Liver (tissue), 9 donors: ENCODE results near the gene CHD3. TPM values are rescaled to one million over a fixed set of nuclear protein-coding genes. Genes with fewer than 3 reads are reported as not detected.
A peak's percentile ranks its signal among the peaks of the same experiment; 100 is the strongest.

Source experiments
- DNase-seq: peaks from one replicate; pipeline ENCODE4 v3.0.0-alpha.2; 2017; ENCODE audit warnings: low spot score
- H3K27ac ChIP-seq, 2 donors: one replicate each; pipeline ENCODE4 v1.7.0; 2013; ENCODE audit warnings: inconsistent platforms in 2 of 2, low read length in 2 of 2, control low read depth in 1 of 2, low read depth in 1 of 2, mild to moderate bottlenecking in 1 of 2
- H3K27me3 ChIP-seq, 4 donors: one replicate each; pipeline versions ENCODE4 v1.6.1 to v1.7.0; 2013; ENCODE audit warnings: low read length in 3 of 4, inconsistent platforms in 1 of 4, mild to moderate bottlenecking in 1 of 4, moderate library complexity in 1 of 4; ENCODE audit not compliant: control insufficient read depth in 4 of 4, insufficient read depth in 4 of 4
- H3K36me3 ChIP-seq, 4 donors: one replicate each; pipeline versions ENCODE4 v1.6.1 to v1.7.0; 2013; ENCODE audit warnings: low read length in 3 of 4, mild to moderate bottlenecking in 3 of 4, low read depth in 1 of 4, moderate library complexity in 1 of 4; ENCODE audit not compliant: control insufficient read depth in 4 of 4, insufficient read depth in 3 of 4
- H3K4me1 ChIP-seq, 4 donors: one replicate each; pipeline versions ENCODE4 v1.6.1 to v1.7.0; 2013; ENCODE audit warnings: low read length in 3 of 4, mild to moderate bottlenecking in 3 of 4, moderate library complexity in 1 of 4; ENCODE audit not compliant: control insufficient read depth in 4 of 4, insufficient read depth in 4 of 4
- H3K4me3 ChIP-seq, 3 donors: one replicate each; pipeline versions ENCODE4 v1.6.1 to v1.7.0; 2013; ENCODE audit warnings: low read length in 3 of 3, control low read depth in 1 of 3, low read depth in 1 of 3, mild to moderate bottlenecking in 1 of 3
- H3K9ac ChIP-seq, 2 donors: one replicate each; pipeline ENCODE4 v1.7.0; 2013; ENCODE audit warnings: low read length in 2 of 2, mild to moderate bottlenecking in 2 of 2, moderate library complexity in 2 of 2, control low read depth in 1 of 2, low read depth in 1 of 2
- H3K9me3 ChIP-seq, 4 donors: one replicate each; pipeline versions ENCODE4 v1.6.1 to v1.7.0; 2013; ENCODE audit warnings: low read length in 3 of 4; ENCODE audit not compliant: control insufficient read depth in 4 of 4
- ATF3 ChIP-seq: IDR thresholded peaks from 2 replicates; pipeline ENCODE4 v1.6.1; 2016; ENCODE audit warnings: antibody characterized with exemption
- EGR1 ChIP-seq, 2 donors: IDR thresholded peaks; 2 replicates each; pipeline ENCODE4 v1.6.1; 2016 to 2018; ENCODE audit warnings: antibody characterized with exemption in 2 of 2, low read depth in 2 of 2
- FOXA1 ChIP-seq: IDR thresholded peaks from 2 replicates; pipeline ENCODE4 v1.6.1; 2016; ENCODE audit warnings: antibody characterized with exemption
- FOXA2 ChIP-seq: IDR thresholded peaks from 2 replicates; pipeline ENCODE4 v1.6.1; 2016; ENCODE audit warnings: antibody characterized with exemption
- GABPA ChIP-seq, 2 donors: IDR thresholded peaks in 1 of 2; conservative IDR thresholded peaks in 1 of 2; 2 replicates each; pipeline ENCODE4 v1.6.1; 2016; ENCODE audit warnings: antibody characterized with exemption in 2 of 2, mild to moderate bottlenecking in 1 of 2, moderate library complexity in 1 of 2
- HNF4A ChIP-seq, 2 donors: conservative IDR thresholded peaks; 2 replicates each; pipeline ENCODE4 v1.6.1; 2016; ENCODE audit warnings: antibody characterized with exemption in 2 of 2, mild to moderate bottlenecking in 2 of 2
- HNF4G ChIP-seq: IDR thresholded peaks from 2 replicates; pipeline ENCODE4 v1.6.1; 2016; ENCODE audit warnings: antibody characterized with exemption
- JUND ChIP-seq, 2 donors: IDR thresholded peaks; 2 replicates each; pipeline ENCODE4 v1.6.1; 2016; ENCODE audit warnings: antibody characterized with exemption in 2 of 2
- RAD21 ChIP-seq, 2 donors: IDR thresholded peaks; 2 replicates each; pipeline ENCODE4 v1.6.1; 2016; ENCODE audit warnings: antibody characterized with exemption in 2 of 2, mild to moderate bottlenecking in 2 of 2
- REST ChIP-seq: IDR thresholded peaks from 2 replicates; pipeline ENCODE4 v1.6.1; 2016; ENCODE audit warnings: antibody characterized with exemption, mild to moderate bottlenecking
- RXRA ChIP-seq, 2 donors: IDR thresholded peaks; 2 replicates each; pipeline ENCODE4 v1.6.1; 2017 to 2018; ENCODE audit warnings: antibody characterized with exemption in 2 of 2, mild to moderate bottlenecking in 1 of 2
- SP1 ChIP-seq: IDR thresholded peaks from 2 replicates; pipeline ENCODE4 v1.6.1; 2018; ENCODE audit warnings: antibody characterized with exemption, mild to moderate bottlenecking
- TAF1 ChIP-seq: conservative IDR thresholded peaks from 2 replicates; pipeline ENCODE4 v1.6.1; 2016; ENCODE audit warnings: antibody characterized with exemption, mild to moderate bottlenecking
- YY1 ChIP-seq: IDR thresholded peaks from 2 replicates; pipeline ENCODE4 v1.6.1; 2016; ENCODE audit warnings: antibody characterized with exemption, mild to moderate bottlenecking
- ZBTB33 ChIP-seq: IDR thresholded peaks from 2 replicates; pipeline ENCODE4 v1.6.1; 2016; ENCODE audit warnings: antibody characterized with exemption
- WGBS: extraction: QIAGEN DNeasy Blood & Tissue Kit; methylation state at CpG from one replicate; pipeline ENCODE4 v1.1.7; 2013; 5-methylcytosine and 5-hydroxymethylcytosine counted together
- polyA plus RNA-seq, 2 donors: library from polyadenylated mRNA; stranded (reverse) in 1 of 2; unstranded in 1 of 2; fragments of 200-250 nt in 1 of 2; fragments of >200 nt in 1 of 2; fragmentation: Nextera tagmentation in 1 of 2; extraction: Ambion mirVana in 1 of 2; gene quantifications; one replicate each; pipeline versions ENCODE4 v1.2.1 to v1.2.3, GENCODE V29; 2013 to 2015
- total RNA-seq, 2 donors: library from RNA; depleted of rRNA; stranded (reverse); fragments of >200 nt; gene quantifications; one replicate each; pipeline ENCODE4 v1.2.3, GENCODE V29; 2014
- TF ChIP-seq, protein P1 (sequence below): fragments of 150-350 bp; IDR thresholded peaks from 2 replicates; pipeline ENCODE4 v1.5.1; 2017; ENCODE audit warnings: improper control_type of control experiment, low read depth, low read length; ENCODE audit not compliant: missing input control
- TF ChIP-seq, protein P2 (sequence below): IDR thresholded peaks from 2 replicates; pipeline ENCODE4 v1.6.1; 2016; ENCODE audit warnings: antibody characterized with exemption
- donor health status: healthy.
- donor health status: healthy.
- donor health status: healthy.
- donor health status: healthy.
- donor health status: healthy.

The CHD3 gene
- total and polyA plus RNA-seq, 4 donors, result 1.9 to 14.4 (median 7.2) TPM

GRCh38 chr17:7845359-7846062, 43.1 kb upstream of the CHD3 start:
- 86% methylated on average over 15 of the region's 15 CpGs for WGBS
- peak overlapping the region; percentile 99 to 100 for H3K27ac ChIP-seq
- DNase-seq, result no peak
- H3K9me3 ChIP-seq, result no peaks in the 10 kb centered on the region
- H3K9ac ChIP-seq, result peak overlapping the region in 1 of 2 donors; percentile 60
- peaks cover 0 to 28% (median 19%) of the 10 kb centered on the region in 4 donors for H3K4me1 ChIP-seq
- H3K4me3 ChIP-seq, result peak overlapping the region; percentile 1 to 90 (median 66)
- TF ChIP-seq GABPA (IDR thresholded peaks at IDR 0.05 in 1 of 2, conservative IDR thresholded peaks at IDR 0.05 in 1 of 2) (no peak), HNF4A (conservative IDR thresholded peaks at IDR 0.05) (no peak), ATF3 (no peak), FOXA1 (no peak), JUND (IDR thresholded peaks at IDR 0.05) (no peak), RAD21 (IDR thresholded peaks at IDR 0.05) (no peak), SP1 (no peak), EGR1 (IDR thresholded peaks at IDR 0.05; ENCODE audit: low read depth in 2 of 2) (no peak), REST (no peak), ZBTB33 (no peak), TAF1 (no peak), RXRA (IDR thresholded peaks at IDR 0.05) (no peak), HNF4G (no peak), YY1 (no peak), FOXA2 (no peak)
- TF ChIP-seq, protein P1, sequence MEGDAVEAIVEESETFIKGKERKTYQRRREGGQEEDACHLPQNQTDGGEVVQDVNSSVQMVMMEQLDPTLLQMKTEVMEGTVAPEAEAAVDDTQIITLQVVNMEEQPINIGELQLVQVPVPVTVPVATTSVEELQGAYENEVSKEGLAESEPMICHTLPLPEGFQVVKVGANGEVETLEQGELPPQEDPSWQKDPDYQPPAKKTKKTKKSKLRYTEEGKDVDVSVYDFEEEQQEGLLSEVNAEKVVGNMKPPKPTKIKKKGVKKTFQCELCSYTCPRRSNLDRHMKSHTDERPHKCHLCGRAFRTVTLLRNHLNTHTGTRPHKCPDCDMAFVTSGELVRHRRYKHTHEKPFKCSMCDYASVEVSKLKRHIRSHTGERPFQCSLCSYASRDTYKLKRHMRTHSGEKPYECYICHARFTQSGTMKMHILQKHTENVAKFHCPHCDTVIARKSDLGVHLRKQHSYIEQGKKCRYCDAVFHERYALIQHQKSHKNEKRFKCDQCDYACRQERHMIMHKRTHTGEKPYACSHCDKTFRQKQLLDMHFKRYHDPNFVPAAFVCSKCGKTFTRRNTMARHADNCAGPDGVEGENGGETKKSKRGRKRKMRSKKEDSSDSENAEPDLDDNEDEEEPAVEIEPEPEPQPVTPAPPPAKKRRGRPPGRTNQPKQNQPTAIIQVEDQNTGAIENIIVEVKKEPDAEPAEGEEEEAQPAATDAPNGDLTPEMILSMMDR, result no peak
- TF ChIP-seq, protein P2, sequence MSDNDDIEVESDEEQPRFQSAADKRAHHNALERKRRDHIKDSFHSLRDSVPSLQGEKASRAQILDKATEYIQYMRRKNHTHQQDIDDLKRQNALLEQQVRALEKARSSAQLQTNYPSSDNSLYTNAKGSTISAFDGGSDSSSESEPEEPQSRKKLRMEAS, result no peak
- no peaks in the 10 kb centered on the region for H3K27me3 ChIP-seq
- peaks cover 13 to 33% (median 18%) of the 10 kb centered on the region in 4 donors for H3K36me3 ChIP-seq
